ENCODE data around the gene TRMT10B.

DNA sequence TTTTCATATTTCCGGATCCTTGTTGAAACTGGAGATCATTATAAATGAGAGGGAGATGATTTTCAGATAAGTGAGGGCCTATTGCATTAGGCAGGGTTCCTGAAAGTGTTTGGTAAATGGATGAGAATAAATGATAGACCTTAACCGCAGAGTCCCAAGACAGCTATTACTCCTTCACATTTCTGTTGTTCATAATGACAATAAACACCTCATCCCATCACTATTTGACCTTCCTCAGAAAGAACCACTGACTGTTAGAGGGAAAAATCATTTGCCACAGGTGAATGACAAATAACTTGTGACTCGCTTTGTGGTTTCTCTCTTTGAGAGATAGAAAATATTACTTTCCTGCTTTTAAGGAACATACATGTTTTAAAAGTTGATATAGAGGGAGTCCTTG, 47.3 kb upstream of the TRMT10B start:
- TF ChIP-seq, protein P1, sequence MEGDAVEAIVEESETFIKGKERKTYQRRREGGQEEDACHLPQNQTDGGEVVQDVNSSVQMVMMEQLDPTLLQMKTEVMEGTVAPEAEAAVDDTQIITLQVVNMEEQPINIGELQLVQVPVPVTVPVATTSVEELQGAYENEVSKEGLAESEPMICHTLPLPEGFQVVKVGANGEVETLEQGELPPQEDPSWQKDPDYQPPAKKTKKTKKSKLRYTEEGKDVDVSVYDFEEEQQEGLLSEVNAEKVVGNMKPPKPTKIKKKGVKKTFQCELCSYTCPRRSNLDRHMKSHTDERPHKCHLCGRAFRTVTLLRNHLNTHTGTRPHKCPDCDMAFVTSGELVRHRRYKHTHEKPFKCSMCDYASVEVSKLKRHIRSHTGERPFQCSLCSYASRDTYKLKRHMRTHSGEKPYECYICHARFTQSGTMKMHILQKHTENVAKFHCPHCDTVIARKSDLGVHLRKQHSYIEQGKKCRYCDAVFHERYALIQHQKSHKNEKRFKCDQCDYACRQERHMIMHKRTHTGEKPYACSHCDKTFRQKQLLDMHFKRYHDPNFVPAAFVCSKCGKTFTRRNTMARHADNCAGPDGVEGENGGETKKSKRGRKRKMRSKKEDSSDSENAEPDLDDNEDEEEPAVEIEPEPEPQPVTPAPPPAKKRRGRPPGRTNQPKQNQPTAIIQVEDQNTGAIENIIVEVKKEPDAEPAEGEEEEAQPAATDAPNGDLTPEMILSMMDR (IDR thresholded peaks at IDR 0.05) = no peak
- TF ChIP-seq POLR2A (IDR thresholded peaks at IDR 0.05) (no peak), POLR2AphosphoS5 (IDR thresholded peaks at IDR 0.05) (no peak)
